IMR-90 (cell line): ENCODE measurements around the gene RRP1B.

Experiments used
- CEBPB ChIP-seq: IDR thresholded peaks from 2 replicates; pipeline ENCODE4 v1.6.1; 2012; ENCODE audit warnings: low read depth, low read length, improper control_type of control experiment
- CHD1 ChIP-seq: IDR thresholded peaks from 2 replicates; pipeline ENCODE4 v1.6.1; 2012; ENCODE audit warnings: low read depth, low read length, improper control_type of control experiment
- CTCF ChIP-seq: conservative IDR thresholded peaks from 2 replicates; pipeline ENCODE4 v1.5.1; 2012; ENCODE audit warnings: mild to moderate bottlenecking, low read depth, low read length, improper control_type of control experiment
- ELK1 ChIP-seq: fragments of 150-350 bp; IDR thresholded peaks from 2 replicates; pipeline ENCODE4 v1.6.1; 2016; ENCODE audit warnings: low read depth, mild to moderate bottlenecking, low read length, moderate library complexity, borderline replicate concordance
- NFE2L2 ChIP-seq: fragments of 150-350 bp; IDR thresholded peaks from 2 replicates; pipeline ENCODE4 v1.6.1; 2016; ENCODE audit warnings: low read depth, mild to moderate bottlenecking, low read length
- POLR2A ChIP-seq: IDR thresholded peaks from 2 replicates; pipeline ENCODE4 v1.6.1; 2012; ENCODE audit warnings: mild to moderate bottlenecking, low read depth, low read length
- RCOR1 ChIP-seq: IDR thresholded peaks from 2 replicates; pipeline ENCODE4 v1.6.1; 2012; ENCODE audit warnings: mild to moderate bottlenecking, low read length, improper control_type of control experiment; ENCODE audit not compliant: insufficient replicate concordance
- SMC3 ChIP-seq: fragments of 150-350 bp; IDR thresholded peaks from 2 replicates; pipeline ENCODE4 v1.6.1; 2016; ENCODE audit warnings: low read depth, mild to moderate bottlenecking, antibody characterized with exemption, low read length, moderate library complexity
- USF2 ChIP-seq: fragments of 150-350 bp; IDR thresholded peaks from 2 replicates; pipeline ENCODE4 v1.6.1; 2017; ENCODE audit warnings: mild to moderate bottlenecking, antibody characterized with exemption, low read length, low read depth

GRCh38 chr21:43645976-43646375 is 13.4 kb upstream of the RRP1B start:
- no peak for TF ChIP-seq CTCF
- no peak for TF ChIP-seq SMC3
- no peak for TF ChIP-seq USF2
- TF ChIP-seq POLR2A: no peak
- TF ChIP-seq ELK1: no peak
- TF ChIP-seq CEBPB: no peak
- TF ChIP-seq RCOR1: no peak
- TF ChIP-seq CHD1: no peak
- TF ChIP-seq NFE2L2: no peak
